ENCODE results near the gene NSUN2.

Gene NSUN2

GRCh38 chr5:6626508-6626907, 6.3 kb downstream of the NSUN2 start (continued):
- no peak for TF ChIP-seq ZNF518A (tag by site-specific recombination; conservative IDR thresholded peaks at IDR 0.05; ENCODE audit: low read depth)
- TF ChIP-seq ZNF585B (tag by site-specific recombination; IDR thresholded peaks at IDR 0.05), result no peak
- TF ChIP-seq ZNF157 (tag by site-specific recombination; IDR thresholded peaks at IDR 0.05), result no peak
- TF ChIP-seq ZNF121 (tag by site-specific recombination; IDR thresholded peaks at IDR 0.05), result no peak
- no peak for TF ChIP-seq ZNF16 (tag by site-specific recombination; IDR thresholded peaks at IDR 0.05; ENCODE audit: low read depth)
- no peak for TF ChIP-seq ZIC2 (tag by site-specific recombination; IDR thresholded peaks at IDR 0.05)
- no peak for TF ChIP-seq ZNF549 (tag by site-specific recombination; IDR thresholded peaks at IDR 0.05)
- TF ChIP-seq KLF1 (tag by site-specific recombination; IDR thresholded peaks at IDR 0.05), result no peak

- Histone ChIP-seq H3K4me1 (ENCODE audit: control insufficient read depth, insufficient read depth, low read length) (no peaks in the 10 kb centered on the region), H3K4me3 (ENCODE audit: low read depth, low read length) (no peak overlapping the region), H3K9me3 (ENCODE audit: control insufficient read depth, insufficient read depth, low read depth, low read length) (no peaks in the 10 kb centered on the region), H3K27ac (ENCODE audit: extremely low read depth, low read depth, low read length) (no peak overlapping the region), H3K36me3 (ENCODE audit: control insufficient read depth in 2 of 2, insufficient read depth in 1 of 2, low read length in 2 of 2) (peaks cover 82 to 97% of the 10 kb centered on the region in 2 experiments)
- TF ChIP-seq BCL11B (tag by site-specific recombination; IDR thresholded peaks at IDR 0.05; ENCODE audit: low read depth), result no peak
- TF ChIP-seq ZNF248 (tag by site-specific recombination; IDR thresholded peaks at IDR 0.05), result no peak
- TF ChIP-seq ZNF558 (tag by site-specific recombination; IDR thresholded peaks at IDR 0.05), result no peak
- no peak for TF ChIP-seq ZNF514 (tag by site-specific recombination; IDR thresholded peaks at IDR 0.05)
- no peak for TF ChIP-seq MYNN (tag by site-specific recombination; IDR thresholded peaks at IDR 0.05; ENCODE audit: borderline replicate concordance)
- no peak for TF ChIP-seq ZNF24 (tag by site-specific recombination; IDR thresholded peaks at IDR 0.05)
- TF ChIP-seq RBAK (tag by site-specific recombination; IDR thresholded peaks at IDR 0.05), result no peak
- TF ChIP-seq ZNF654 (tag by site-specific recombination; IDR thresholded peaks at IDR 0.05; ENCODE audit: low read depth), result no peak
- no peak for TF ChIP-seq ZSCAN23 (tag by site-specific recombination; IDR thresholded peaks at IDR 0.05)
- TF ChIP-seq ZNF223 (tag by site-specific recombination; IDR thresholded peaks at IDR 0.05), result no peak
- no peak for TF ChIP-seq ZNF664 (tag by site-specific recombination; IDR thresholded peaks at IDR 0.05)
- TF ChIP-seq ZNF362 (tag by site-specific recombination; IDR thresholded peaks at IDR 0.05), result no peak
- no peak for TF ChIP-seq ZNF76 (tag by site-specific recombination; IDR thresholded peaks at IDR 0.05; ENCODE audit: borderline replicate concordance, low read depth)
- TF ChIP-seq SP2 (tag by site-specific recombination; IDR thresholded peaks at IDR 0.05), result no peak
- TF ChIP-seq ZNF623 (tag by site-specific recombination; IDR thresholded peaks at IDR 0.05), result no peak
- TF ChIP-seq ZNF302 (tag by site-specific recombination; IDR thresholded peaks at IDR 0.05; ENCODE audit: low read depth), result no peak
- POLR2A ChIA-PET, result interaction anchor here (0.8 kb wide), 1 partner anchor 9 kb away, joined by 7 read pairs; the partner anchor contains the start of genes NSUN2 and SRD5A1
- CTCF ChIA-PET, result no interaction called here
These were observed 8.9 kb downstream of the NSUN2 start for GRCh38 chr5:6623941-6624340.
